ENCODE data around the gene LEMD1. TPM values are rescaled to one million over a fixed set of nuclear protein-coding genes. Genes with fewer than 3 reads are reported as not detected.

The LEMD1 gene
- total RNA-seq, 1 experiment from 2014 or later: 16.7 TPM

- no TSS peak for BruUV-seq (replicated peaks)
- H3K9me3 ChIP-seq (ENCODE audit: insufficient read depth, low read depth): no peaks in the 10 kb centered on the region
- peaks cover 10% of the 10 kb centered on the region for H3K4me1 ChIP-seq (replicated peaks; ENCODE audit: insufficient read depth)
- H3K4me3 ChIP-seq: peak overlapping the region; percentile 47
- H3F3A ChIP-seq (ENCODE audit: insufficient read depth, low read depth): peaks cover 11% of the 10 kb centered on the region
- no peak for DNase-seq
- no peaks in the 10 kb centered on the region; the same call in 1 of the 2 replicates for H4K20me1 ChIP-seq (ENCODE audit: insufficient read depth)
- no peaks in the 10 kb centered on the region for H3K36me3 ChIP-seq (ENCODE audit: low read depth)
- ChIA-PET CTCF (interaction anchor here (0.7 kb wide), 1 partner anchor 37 kb away, joined by 7 read pairs; no protein-coding TSS in a partner anchor), POLR2A (ENCODE audit: unreplicated experiment) (no interaction called here)
- intact Hi-C loops (cut with micrococcal nuclease; ENCODE audit: unreplicated experiment): no loop called here
- H3K27ac ChIP-seq: no peak overlapping the region
- TF ChIP-seq CTCF (conservative IDR thresholded peaks at IDR 0.05) (no peak), EZH2 (IDR thresholded peaks at IDR 0.05; ENCODE audit: low read depth) (no peak; the same call in none of the 2 replicates)
- H3K27me3 ChIP-seq (ENCODE audit: insufficient read depth, low read depth): peaks cover 58% of the 10 kb centered on the region
- no peaks in the 10 kb centered on the region for H3K9me2 ChIP-seq (ENCODE audit: insufficient read depth)
- peak overlapping the region; percentile 75 for H3K4me2 ChIP-seq
- H2AFZ ChIP-seq: no peak overlapping the region
- no peaks in the 10 kb centered on the region for H3K79me2 ChIP-seq (ENCODE audit: low read depth)
Observed at GRCh38 chr1:205456383-205456867, 34.6 kb upstream of the LEMD1 start.

DNA sequence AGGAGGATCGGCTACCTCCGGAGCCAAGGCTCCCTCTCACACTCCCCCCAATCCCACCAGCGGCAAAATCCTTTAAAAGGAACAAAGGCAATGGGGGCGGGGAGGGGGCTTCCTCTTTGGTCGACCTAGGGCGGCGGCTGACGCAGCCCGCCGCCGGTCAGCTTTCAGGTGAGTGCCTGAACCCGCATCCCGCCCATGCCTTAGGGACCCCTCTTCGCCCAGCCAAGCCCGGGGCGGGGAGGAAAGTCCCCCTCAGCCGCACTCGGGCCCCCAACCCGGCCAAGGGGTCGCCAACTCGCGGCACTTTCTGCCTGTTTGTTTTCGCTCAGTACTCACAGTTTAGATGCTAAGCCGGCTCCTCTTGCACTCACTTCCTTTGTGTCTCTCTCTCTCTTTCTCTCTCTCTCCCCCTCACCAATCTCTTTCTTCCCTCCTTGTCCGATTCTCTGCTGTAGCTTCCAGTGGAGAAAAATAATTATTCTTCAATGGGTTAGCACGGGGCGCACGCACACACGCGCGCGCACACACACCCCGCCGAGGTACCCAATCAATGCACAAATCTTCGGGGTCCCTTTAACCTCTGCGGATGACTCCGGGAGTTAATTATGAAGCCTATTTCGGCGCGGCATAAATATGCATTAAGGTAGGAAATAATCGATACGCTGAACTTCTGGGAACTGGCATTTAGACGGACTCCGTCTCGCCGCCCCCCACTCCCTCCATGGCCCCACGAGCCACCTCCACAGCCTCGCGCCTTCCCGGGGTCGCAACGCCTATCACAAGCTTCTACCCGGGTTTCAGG, 33.9 kb upstream of the LEMD1 start, which contains the start of gene BLACAT1:
Gene BLACAT1 (minus strand): TSS at position 465 of the 802 bp plus-strand sequence.
- CTCF ChIA-PET: no interaction called here
- no peak for TF ChIP-seq EZH2 (IDR thresholded peaks at IDR 0.05; ENCODE audit: low read depth)
- Histone ChIP-seq H3K36me3 (ENCODE audit: low read depth) (no peaks in the 10 kb centered on the region), H3K9me2 (ENCODE audit: insufficient read depth) (no peaks in the 10 kb centered on the region), H3K27me3 (ENCODE audit: insufficient read depth, low read depth) (peaks cover 52% of the 10 kb centered on the region), H4K20me1 (ENCODE audit: insufficient read depth) (no peaks in the 10 kb centered on the region; the same call in 1 of the 2 replicates), H2AFZ (peak within 1 kb of the TSS; percentile 71; the same call in 1 of the 2 replicates), H3K4me3 (peak within 1 kb of the TSS; percentile 47), H3K4me2 (peak within 1 kb of the TSS; percentile 75), H3K4me1 (replicated peaks; ENCODE audit: insufficient read depth) (peaks cover 16% of the 10 kb centered on the region), H3K79me2 (ENCODE audit: low read depth) (no peaks in the 10 kb centered on the region), H3K9me3 (ENCODE audit: insufficient read depth, low read depth) (no peaks in the 10 kb centered on the region), H3K27ac (no peak within 1 kb of the TSS), H3F3A (ENCODE audit: insufficient read depth, low read depth) (peaks cover 18% of the 10 kb centered on the region)
- POLR2A ChIA-PET (ENCODE audit: unreplicated experiment): no interaction called here
- BruUV-seq (replicated peaks): no TSS peak
- no peak for DNase-seq
- intact Hi-C loops (cut with micrococcal nuclease; ENCODE audit: unreplicated experiment): no loop called here

DNA sequence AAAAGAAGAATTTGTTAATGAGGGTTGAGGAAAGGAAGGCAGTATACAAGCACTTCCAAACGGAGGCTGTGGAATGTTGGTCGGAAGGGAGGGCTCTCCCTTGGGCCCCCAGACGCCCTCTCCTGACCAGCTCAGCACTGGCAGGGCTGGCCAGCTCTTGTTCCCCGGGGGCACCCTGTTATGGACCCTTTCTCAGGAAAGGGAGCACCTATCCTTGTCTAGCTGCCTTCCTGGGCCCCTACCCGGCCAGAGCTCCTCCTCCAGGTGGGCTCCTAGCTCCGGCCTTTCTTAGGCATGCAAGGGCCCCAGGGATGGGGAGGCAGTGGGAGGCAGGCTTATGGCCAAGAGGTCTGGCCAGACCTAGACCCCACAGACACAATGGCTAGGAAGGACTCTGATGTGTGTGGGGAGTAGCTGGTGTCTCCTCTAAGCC, 33.1 kb upstream of the LEMD1 start:
- Histone ChIP-seq H3K9me3 (ENCODE audit: insufficient read depth, low read depth) (no peaks in the 10 kb centered on the region), H3K79me2 (ENCODE audit: low read depth) (no peaks in the 10 kb centered on the region), H2AFZ (no peak overlapping the region), H4K20me1 (ENCODE audit: insufficient read depth) (no peaks in the 10 kb centered on the region; the same call in 1 of the 2 replicates), H3K27me3 (ENCODE audit: insufficient read depth, low read depth) (peaks cover 46% of the 10 kb centered on the region), H3F3A (ENCODE audit: insufficient read depth, low read depth) (peaks cover 24% of the 10 kb centered on the region), H3K9me2 (ENCODE audit: insufficient read depth) (no peaks in the 10 kb centered on the region), H3K4me3 (no peak overlapping the region), H3K27ac (no peak overlapping the region), H3K4me2 (no peak overlapping the region), H3K36me3 (ENCODE audit: low read depth) (no peaks in the 10 kb centered on the region), H3K4me1 (replicated peaks; ENCODE audit: insufficient read depth) (peaks cover 23% of the 10 kb centered on the region)
- TF ChIP-seq EZH2 (IDR thresholded peaks at IDR 0.05; ENCODE audit: low read depth) (no peak), CTCF (conservative IDR thresholded peaks at IDR 0.05) (no peak)
- POLR2A ChIA-PET (ENCODE audit: unreplicated experiment): interaction anchor here (0.5 kb wide), 1 partner anchor 160 kb away, joined by 11 read pairs; no protein-coding TSS in a partner anchor
- DNase-seq: no peak
- intact Hi-C loops (cut with micrococcal nuclease; ENCODE audit: unreplicated experiment): no loop called here
- CTCF ChIA-PET: interaction anchor here (0.6 to 0.7 kb wide), 3 partner anchors 15 to 138 kb away, joined by 3 to 4 read pairs (median 3); no protein-coding TSS in a partner anchor
- no TSS peak for BruUV-seq (replicated peaks)

Measured in PC-9 (cell line).